Neuronal stem cell (in vitro differentiated cells): ENCODE results near the gene PI4KA.
"Not testable (repeated sequence)": the region's sequence is repeated elsewhere in the genome, so short reads cannot be mapped to it uniquely, and the experiment has no call there.

Experiments used
- DNase-seq: peaks from one replicate; pipeline ENCODE4 v3.0.0-alpha.2; 2013; ENCODE audit warnings: low spot score
- H2AFZ ChIP-seq: one replicate; pipeline ENCODE4 v1.6.1; 2013; ENCODE audit warnings: mild to moderate bottlenecking, low read length, inconsistent platforms
- H2AK5ac ChIP-seq: 2 replicates; pipeline ENCODE4 v1.6.1; 2013; ENCODE audit warnings: low read depth, mild to moderate bottlenecking, inconsistent platforms, low read length, moderate library complexity, mixed read lengths
- H2BK120ac ChIP-seq: 2 replicates; pipeline ENCODE4 v1.6.1; 2013; ENCODE audit warnings: low read depth, mild to moderate bottlenecking, inconsistent platforms, low read length, moderate library complexity, mixed read lengths
- H2BK12ac ChIP-seq: one replicate; pipeline ENCODE4 v1.6.1; 2013; ENCODE audit warnings: low read length, inconsistent platforms
- H2BK15ac ChIP-seq: 2 replicates; pipeline ENCODE4 v1.6.1; 2013; ENCODE audit warnings: mild to moderate bottlenecking, low read length, inconsistent platforms, mixed read lengths
- H2BK5ac ChIP-seq: one replicate; pipeline ENCODE4 v1.6.1; 2013; ENCODE audit warnings: inconsistent platforms, mild to moderate bottlenecking, low read length, moderate library complexity
- H3K14ac ChIP-seq: one replicate; pipeline ENCODE4 v1.6.1; 2013; ENCODE audit warnings: low read length, inconsistent platforms
- H3K18ac ChIP-seq: 2 replicates; pipeline ENCODE4 v1.6.1; 2013; ENCODE audit warnings: low read length, inconsistent platforms
- H3K23ac ChIP-seq: 2 replicates; pipeline ENCODE4 v1.6.1; 2013; ENCODE audit warnings: low read depth, mild to moderate bottlenecking, mixed read lengths, low read length, inconsistent platforms; ENCODE audit not compliant: poor library complexity
- H3K27ac ChIP-seq: replicated peaks from 3 replicates; pipeline ENCODE4 v1.5.1; 2013; ENCODE audit warnings: low read length, inconsistent platforms
- H3K27me3 ChIP-seq, 3 experiments: 2 replicates each; pipeline ENCODE4 v1.6.1; 2013; ENCODE audit warnings: low read length in 3 of 3, mild to moderate bottlenecking in 2 of 3, inconsistent platforms in 1 of 3, low read depth in 1 of 3, mixed read lengths in 1 of 3, moderate library complexity in 1 of 3; ENCODE audit not compliant: control insufficient read depth in 3 of 3, insufficient read depth in 3 of 3
- H3K36me3 ChIP-seq, 2 donors: replicated peaks in 1 of 2; 2 replicates each; pipeline ENCODE4 v1.6.1; 2013; ENCODE audit warnings: low read length in 2 of 2; ENCODE audit not compliant: control insufficient read depth in 2 of 2, insufficient read depth in 2 of 2
- H3K4ac ChIP-seq: 2 replicates; pipeline ENCODE4 v1.6.1; 2013; ENCODE audit warnings: inconsistent platforms, mild to moderate bottlenecking, low read length, moderate library complexity
- H3K4me1 ChIP-seq, 2 donors: 1 replicate in 1 of 2; 2 replicates in 1 of 2; pipeline ENCODE4 v1.6.1; 2013; ENCODE audit warnings: low read length in 2 of 2, low read depth in 1 of 2; ENCODE audit not compliant: control insufficient read depth in 2 of 2, insufficient read depth in 1 of 2
- H3K4me2 ChIP-seq: one replicate; pipeline ENCODE4 v1.6.1; 2013; ENCODE audit warnings: mild to moderate bottlenecking, low read length, inconsistent platforms; ENCODE audit not compliant: insufficient read depth, poor library complexity, severe bottlenecking
- H3K4me3 ChIP-seq, 2 donors: 2 replicates each; pipeline ENCODE4 v1.5.1; 2013; ENCODE audit warnings: low read length in 2 of 2, mild to moderate bottlenecking in 2 of 2, inconsistent platforms in 1 of 2, moderate library complexity in 1 of 2
- H3K79me1 ChIP-seq: one replicate; pipeline ENCODE4 v1.6.1; 2013; ENCODE audit warnings: low read depth, mild to moderate bottlenecking, inconsistent platforms, low read length, moderate library complexity
- H3K9ac ChIP-seq: one replicate; pipeline ENCODE4 v1.6.1; 2013; ENCODE audit warnings: mild to moderate bottlenecking, low read depth, low read length, inconsistent platforms; ENCODE audit not compliant: poor library complexity
- H3K9me3 ChIP-seq, 2 donors: replicated peaks in 1 of 2; 2 replicates each; pipeline versions ENCODE3 to v1.6.1; 2013; ENCODE audit warnings: low read length in 2 of 2, mild to moderate bottlenecking in 2 of 2, inconsistent platforms in 1 of 2, low read depth in 1 of 2, mixed read lengths in 1 of 2, moderate library complexity in 1 of 2; ENCODE audit not compliant: control insufficient read depth in 2 of 2, insufficient read depth in 1 of 2
- H4K8ac ChIP-seq: one replicate; pipeline ENCODE4 v1.6.1; 2013; ENCODE audit warnings: low read depth, mild to moderate bottlenecking, inconsistent platforms, low read length, moderate library complexity
- H4K91ac ChIP-seq: one replicate; pipeline ENCODE4 v1.6.1; 2013; ENCODE audit warnings: low read length, low read depth, mild to moderate bottlenecking, inconsistent platforms; ENCODE audit not compliant: poor library complexity
- WGBS, 2 donors: extraction: QIAGEN DNeasy Blood & Tissue Kit; methylation state at CpG; one replicate each; pipeline ENCODE4 v1.1.7; 2013; ENCODE audit warnings: missing lambda C conversion rate in 2 of 2, mixed read lengths in 1 of 2; ENCODE audit not compliant: insufficient read length in 2 of 2, insufficient replicate concordance in 1 of 2; ENCODE audit errors: extremely low coverage in 2 of 2; 5-methylcytosine and 5-hydroxymethylcytosine counted together

Gene PI4KA

GRCh38 chr22:20839837-20840645 lies 18.6 kb downstream of the PI4KA start:
- H3K4me3 ChIP-seq = no peak overlapping the region
- H3K27me3 ChIP-seq = no peaks in the 10 kb centered on the region
- no peak overlapping the region for H3K23ac ChIP-seq
- no peak overlapping the region for H3K4me2 ChIP-seq
- H4K91ac ChIP-seq = no peak overlapping the region
- H2BK12ac ChIP-seq = no peak overlapping the region
- no peaks in the 10 kb centered on the region for H3K36me3 ChIP-seq
- no peak overlapping the region for H2BK120ac ChIP-seq
- H3K9ac ChIP-seq = no peak overlapping the region
- H3K27ac ChIP-seq = no peak overlapping the region
- H3K14ac ChIP-seq = no peak overlapping the region
- no peak overlapping the region for H4K8ac ChIP-seq
- no peak overlapping the region for H2AFZ ChIP-seq
- H2BK5ac ChIP-seq = no peak overlapping the region
- no peak overlapping the region for H2AK5ac ChIP-seq
- H2BK15ac ChIP-seq = no peak overlapping the region
- WGBS, 2 donors = no CpG with 5 or more reads among the region's 3 CpGs
- no peak overlapping the region for H3K4ac ChIP-seq
- no peaks in the 10 kb centered on the region for H3K4me1 ChIP-seq
- no peak for DNase-seq
- H3K18ac ChIP-seq = no peak overlapping the region
- peaks cover 2% of the 10 kb centered on the region for H3K79me1 ChIP-seq
- H3K9me3 ChIP-seq = no peaks in the 10 kb centered on the region

- H2BK120ac ChIP-seq, H2BK5ac ChIP-seq, H4K8ac ChIP-seq, H3K27ac ChIP-seq, H3K79me1 ChIP-seq, H3K4me2 ChIP-seq, H2BK15ac ChIP-seq, H2AK5ac ChIP-seq, DNase-seq, H3K9ac ChIP-seq, H3K23ac ChIP-seq, H3K9me3 ChIP-seq, H3K36me3 ChIP-seq, H3K4ac ChIP-seq, H2BK12ac ChIP-seq, H3K18ac ChIP-seq, H3K4me3 ChIP-seq, H3K27me3 ChIP-seq, H4K91ac ChIP-seq, H3K4me1 ChIP-seq, H3K14ac ChIP-seq, H2AFZ ChIP-seq: not testable (repeated sequence)
- WGBS, 2 donors = no CpG with 5 or more reads among the region's 10 CpGs
Measured at GRCh38 chr22:20839354-20839753, 19.3 kb downstream of the PI4KA start.

GRCh38 chr22:20836987-20837823 lies 21.4 kb downstream of the PI4KA start:
- no peak overlapping the region for H3K4me3 ChIP-seq
- H2BK12ac ChIP-seq = no peak overlapping the region
- H3K36me3 ChIP-seq = peaks cover 7 to 24% of the 10 kb centered on the region in 2 donors
- H3K27me3 ChIP-seq = no peaks in the 10 kb centered on the region
- H3K18ac ChIP-seq = no peak overlapping the region
- no peak overlapping the region for H3K4me2 ChIP-seq
- no peak overlapping the region for H2AFZ ChIP-seq
- no peak overlapping the region for H2AK5ac ChIP-seq
- H4K91ac ChIP-seq = no peak overlapping the region
- no peak overlapping the region for H3K4ac ChIP-seq
- no peak overlapping the region for H2BK15ac ChIP-seq
- peaks cover 3% of the 10 kb centered on the region for H3K79me1 ChIP-seq
- H2BK5ac ChIP-seq = no peak overlapping the region
- H3K9ac ChIP-seq = no peak overlapping the region
- H4K8ac ChIP-seq = no peak overlapping the region
- H3K27ac ChIP-seq = no peak overlapping the region
- H3K14ac ChIP-seq = no peak overlapping the region
- H2BK120ac ChIP-seq = no peak overlapping the region
- peaks cover 3 to 7% of the 10 kb centered on the region in 2 donors for H3K9me3 ChIP-seq
- DNase-seq = no peak
- no CpG with 5 or more reads among the region's 2 CpGs for WGBS, 2 donors
- H3K23ac ChIP-seq = no peak overlapping the region
- no peaks in the 10 kb centered on the region for H3K4me1 ChIP-seq

- Histone ChIP-seq H3K23ac (no peak overlapping the region), H2BK12ac (no peak overlapping the region), H3K27me3 (no peaks in the 10 kb centered on the region), H3K79me1 (peaks cover 3% of the 10 kb centered on the region), H2AFZ (no peak overlapping the region), H3K9me3 (peaks cover 3 to 12% of the 10 kb centered on the region in 2 donors), H3K36me3 (peaks cover 8 to 44% of the 10 kb centered on the region in 2 donors), H3K18ac (no peak overlapping the region), H3K4me2 (no peak overlapping the region), H2BK5ac (no peak overlapping the region), H4K8ac (no peak overlapping the region), H3K4ac (no peak overlapping the region), H2AK5ac (no peak overlapping the region), H2BK120ac (no peak overlapping the region), H3K14ac (no peak overlapping the region), H3K9ac (no peak overlapping the region), H2BK15ac (no peak overlapping the region), H3K27ac (no peak overlapping the region), H3K4me1 (no peaks in the 10 kb centered on the region), H4K91ac (no peak overlapping the region), H3K4me3 (no peak overlapping the region)
- no peak for DNase-seq
- WGBS, 2 donors = no CpG with 5 or more reads among the region's 3 CpGs
Measured at GRCh38 chr22:20834725-20835124, 23.9 kb downstream of the PI4KA start.
